Measurements from ENCODE around the gene SLC6A8. TPM values are rescaled to one million over a fixed set of nuclear protein-coding genes. Genes with fewer than 3 reads are reported as not detected.
"Not testable (repeated sequence)": the region's sequence is repeated elsewhere in the genome, so short reads cannot be mapped to it uniquely, and the experiment has no call there.

The SLC6A8 gene
- total RNA-seq, 3 donors from 2014 or later, result 214 to 313 (median 251) TPM

- Histone ChIP-seq H3K4me3 (no peak overlapping the region), H3K36me3 (ENCODE audit: low read depth) (no peaks in the 10 kb centered on the region), H3K9me3 (no peaks in the 10 kb centered on the region), H3K4me1 (ENCODE audit: low read depth) (no peaks in the 10 kb centered on the region)
- ATAC-seq, result no peak
- DNase-seq, result peak in 2 of 3 donors; percentile 33 to 54
- TF ChIP-seq CTCF (IDR thresholded peaks at IDR 0.05), result no peak
- intact Hi-C loops (cut with DNase I, micrococcal nuclease), result no loop called here
Measured at GRCh38 chrX:153744210-153745066, 56.7 kb downstream of the SLC6A8 start.

- DNase-seq; intact Hi-C loops (cut with DNase I, micrococcal nuclease); H3K4me1 ChIP-seq (ENCODE audit: low read depth); H3K36me3 ChIP-seq (ENCODE audit: low read depth); H3K9me3 ChIP-seq; H3K4me3 ChIP-seq; ATAC-seq: not testable (repeated sequence)
Measured at GRCh38 chrX:153745067-153745433, 57.3 kb downstream of the SLC6A8 start.

Other genes starting within 250 kb of the SLC6A8 start
- 1 to 10 TPM in 1 of 3 donors, under 1 TPM in 2; 0.55 to 1.2 (median 0.63) TPM for gene TREX2, start 241.9 kb upstream of the SLC6A8 start, total RNA-seq
- gene HAUS7, start 217.3 kb upstream of the SLC6A8 start, total RNA-seq, result 10 to 100 TPM; 14.2 to 22.5 (median 19.5) TPM
- gene BGN, start 192.9 kb upstream of the SLC6A8 start, total RNA-seq, result 10 to 100 TPM in 2 of 3 donors, 1 to 10 TPM in 1; 3.5 to 21.8 (median 10.1) TPM
- 1 to 10 TPM in 1 of 3 donors, under 1 TPM in 1, not detected in 1; 0.07 to 1.1 TPM for gene ATP2B3, start 170.3 kb upstream of the SLC6A8 start, total RNA-seq
- 10 to 100 TPM; 13.1 to 19.9 (median 16.0) TPM for gene CCNQ, start 88.8 kb upstream of the SLC6A8 start, total RNA-seq
- not detected for gene DUSP9, start 40.7 kb upstream of the SLC6A8 start, total RNA-seq
- gene PNCK, start 14.1 kb upstream of the SLC6A8 start, total RNA-seq, result 10 to 100 TPM in 1 of 3 donors, 1 to 10 TPM in 2; 4.6 to 63.0 (median 5.5) TPM
- 100 to 1,000 TPM; 158 to 209 (median 181) TPM for gene BCAP31, start 36.5 kb downstream of the SLC6A8 start, total RNA-seq
- gene ABCD1, start 36.9 kb downstream of the SLC6A8 start, total RNA-seq, result 10 to 100 TPM; 13.0 to 27.3 (median 13.0) TPM
- gene PLXNB3, start 76.3 kb downstream of the SLC6A8 start, total RNA-seq, result 10 to 100 TPM in 1 of 3 donors, 1 to 10 TPM in 2; 3.0 to 44.9 (median 3.3) TPM
- 1 to 10 TPM in 2 of 3 donors, under 1 TPM in 1; 0.55 to 4.6 (median 1.0) TPM for gene SRPK3, start 93.1 kb downstream of the SLC6A8 start, total RNA-seq
- gene IDH3G, start 106.4 kb downstream of the SLC6A8 start, total RNA-seq, result 10 to 100 TPM; 57.8 to 89.9 (median 79.3) TPM
- gene SSR4, start 106.7 kb downstream of the SLC6A8 start, total RNA-seq, result 100 to 1,000 TPM; 129 to 297 (median 174) TPM
- gene PDZD4, start 142.6 kb downstream of the SLC6A8 start, total RNA-seq, result 10 to 100 TPM in 1 of 3 donors, 1 to 10 TPM in 2; 1.5 to 24.2 (median 2.8) TPM
- 10 to 100 TPM in 1 of 3 donors, 1 to 10 TPM in 2; 3.0 to 66.9 (median 7.0) TPM for gene L1CAM, start 198.2 kb downstream of the SLC6A8 start, total RNA-seq
- under 1 TPM; 0.43 to 0.78 (median 0.54) TPM for gene AVPR2, start 216.7 kb downstream of the SLC6A8 start, total RNA-seq
- gene ARHGAP4, start 238.3 kb downstream of the SLC6A8 start, total RNA-seq, result 10 to 100 TPM; 35.0 to 47.8 (median 36.7) TPM
- 10 to 100 TPM; 52.2 to 72.3 (median 68.9) TPM for gene NAA10, start 247.1 kb downstream of the SLC6A8 start, total RNA-seq

Data from mucosa of descending colon (tissue), 3 donors.